ENCODE data around the gene PIEZO1.

The PIEZO1 gene

GRCh38 chr16:88743693-88744576 is 41.1 kb downstream of the PIEZO1 start:
- H3K27ac ChIP-seq (ENCODE audit: low read depth, low read length) = no peak overlapping the region
- H3K9me3 ChIP-seq (ENCODE audit: insufficient read depth, low read depth, low read length) = no peaks in the 10 kb centered on the region
- 69% methylated on average over 32 of the region's 32 CpGs for WGBS
- no peak overlapping the region for H3K9ac ChIP-seq (ENCODE audit: low read depth, low read length)
- H3K27me3 ChIP-seq (ENCODE audit: insufficient read depth, low read length) = no peaks in the 10 kb centered on the region
- no peak overlapping the region for H3K4me3 ChIP-seq (ENCODE audit: low read length)
- 0 out of 2 replicates have a peak, but pooled peaks cover 9% of the 10 kb centered on the region for H3K36me3 ChIP-seq (ENCODE audit: insufficient read depth, low read length)
- 0 out of 2 replicates have a peak, but pooled peaks cover 4% of the 10 kb centered on the region for H3K4me1 ChIP-seq (ENCODE audit: insufficient read depth, low read length)

- Histone ChIP-seq H3K4me1 (ENCODE audit: insufficient read depth, low read length) (0 out of 2 replicates have a peak, but pooled peaks cover 4% of the 10 kb centered on the region), H3K4me3 (ENCODE audit: low read length) (no peak overlapping the region), H3K27me3 (ENCODE audit: insufficient read depth, low read length) (no peaks in the 10 kb centered on the region), H3K36me3 (ENCODE audit: insufficient read depth, low read length) (0 out of 2 replicates have a peak, but pooled peaks cover 9% of the 10 kb centered on the region), H3K9me3 (ENCODE audit: insufficient read depth, low read depth, low read length) (no peaks in the 10 kb centered on the region), H3K27ac (ENCODE audit: low read depth, low read length) (no peak overlapping the region), H3K9ac (ENCODE audit: low read depth, low read length) (no peak overlapping the region)
- 84% methylated on average over 19 of the region's 19 CpGs for WGBS
Measured at GRCh38 chr16:88742896-88743605, 42.0 kb downstream of the PIEZO1 start.

GRCh38 chr16:88741368-88741767 is 43.7 kb downstream of the PIEZO1 start:
- Histone ChIP-seq H3K9ac (ENCODE audit: low read depth, low read length) (no peak overlapping the region), H3K27ac (ENCODE audit: low read depth, low read length) (no peak overlapping the region), H3K9me3 (ENCODE audit: insufficient read depth, low read depth, low read length) (no peaks in the 10 kb centered on the region), H3K36me3 (ENCODE audit: insufficient read depth, low read length) (0 out of 2 replicates have a peak, but pooled peaks cover 9% of the 10 kb centered on the region), H3K27me3 (ENCODE audit: insufficient read depth, low read length) (no peaks in the 10 kb centered on the region), H3K4me1 (ENCODE audit: insufficient read depth, low read length) (0 out of 2 replicates have a peak, but pooled peaks cover 4% of the 10 kb centered on the region), H3K4me3 (ENCODE audit: low read length) (no peak overlapping the region)
- WGBS = 93% methylated on average over 16 of the region's 17 CpGs

GRCh38 chr16:88740727-88741055 is 44.3 kb downstream of the PIEZO1 start:
- 0 out of 2 replicates have a peak, but pooled peaks cover 4% of the 10 kb centered on the region for H3K4me1 ChIP-seq (ENCODE audit: insufficient read depth, low read length)
- no peaks in the 10 kb centered on the region for H3K27me3 ChIP-seq (ENCODE audit: insufficient read depth, low read length)
- H3K9me3 ChIP-seq (ENCODE audit: insufficient read depth, low read depth, low read length) = no peaks in the 10 kb centered on the region
- H3K36me3 ChIP-seq (ENCODE audit: insufficient read depth, low read length) = peaks cover 12% of the 10 kb centered on the region; the same call in 1 of the 2 replicates
- H3K9ac ChIP-seq (ENCODE audit: low read depth, low read length) = no peak overlapping the region
- no peak overlapping the region for H3K27ac ChIP-seq (ENCODE audit: low read depth, low read length)
- 90% methylated on average over 12 of the region's 12 CpGs for WGBS
- no peak overlapping the region for H3K4me3 ChIP-seq (ENCODE audit: low read length)

- H3K4me3 ChIP-seq (ENCODE audit: low read length) = no peak overlapping the region
- WGBS = 95% methylated on average over 33 of the region's 33 CpGs
- 0 out of 2 replicates have a peak, but pooled peaks cover 2% of the 10 kb centered on the region for H3K4me1 ChIP-seq (ENCODE audit: insufficient read depth, low read length)
Measured at GRCh38 chr16:88739977-88740726, 44.9 kb downstream of the PIEZO1 start.

GRCh38 chr16:88739139-88739976 is 45.7 kb downstream of the PIEZO1 start:
- H3K4me3 ChIP-seq (ENCODE audit: low read length) = no peak overlapping the region
- WGBS = 91% methylated on average over 22 of the region's 22 CpGs
- H3K27me3 ChIP-seq (ENCODE audit: insufficient read depth, low read length) = no peaks in the 10 kb centered on the region
- no peak overlapping the region; the same call in 1 of the 2 replicates for H3K9ac ChIP-seq (ENCODE audit: low read depth, low read length)
- H3K9me3 ChIP-seq (ENCODE audit: insufficient read depth, low read depth, low read length) = no peaks in the 10 kb centered on the region
- H3K4me1 ChIP-seq (ENCODE audit: insufficient read depth, low read length) = no peaks in the 10 kb centered on the region
- peaks cover 17% of the 10 kb centered on the region; the same call in 1 of the 2 replicates for H3K36me3 ChIP-seq (ENCODE audit: insufficient read depth, low read length)
- H3K27ac ChIP-seq (ENCODE audit: low read depth, low read length) = no peak overlapping the region

More at GRCh38 chr16:88739977-88740726, 44.9 kb downstream of the PIEZO1 start:
- Histone ChIP-seq H3K27me3 (ENCODE audit: insufficient read depth, low read length) (no peaks in the 10 kb centered on the region), H3K9ac (ENCODE audit: low read depth, low read length) (no peak overlapping the region), H3K27ac (ENCODE audit: low read depth, low read length) (no peak overlapping the region), H3K9me3 (ENCODE audit: insufficient read depth, low read depth, low read length) (no peaks in the 10 kb centered on the region), H3K36me3 (ENCODE audit: insufficient read depth, low read length) (peaks cover 17% of the 10 kb centered on the region; the same call in 1 of the 2 replicates)

GRCh38 chr16:88738151-88739084 is 46.6 kb downstream of the PIEZO1 start:
- Histone ChIP-seq H3K36me3 (ENCODE audit: insufficient read depth, low read length) (peaks cover 17% of the 10 kb centered on the region; the same call in 1 of the 2 replicates), H3K4me3 (ENCODE audit: low read length) (no peak overlapping the region), H3K27me3 (ENCODE audit: insufficient read depth, low read length) (no peaks in the 10 kb centered on the region), H3K9ac (ENCODE audit: low read depth, low read length) (no peak overlapping the region; the same call in 1 of the 2 replicates), H3K27ac (ENCODE audit: low read depth, low read length) (no peak overlapping the region), H3K4me1 (ENCODE audit: insufficient read depth, low read length) (no peaks in the 10 kb centered on the region), H3K9me3 (ENCODE audit: insufficient read depth, low read depth, low read length) (no peaks in the 10 kb centered on the region)
- 92% methylated on average over 41 of the region's 41 CpGs for WGBS

- Histone ChIP-seq H3K9ac (ENCODE audit: low read depth, low read length) (peak overlapping the region; percentile 19; the same call in 1 of the 2 replicates), H3K4me1 (ENCODE audit: insufficient read depth, low read length) (no peaks in the 10 kb centered on the region), H3K9me3 (ENCODE audit: insufficient read depth, low read depth, low read length) (no peaks in the 10 kb centered on the region), H3K4me3 (ENCODE audit: low read length) (0 out of 2 replicates have a peak overlapping the region, but pooled peaks have one; percentile 6), H3K27me3 (ENCODE audit: insufficient read depth, low read length) (no peaks in the 10 kb centered on the region), H3K36me3 (ENCODE audit: insufficient read depth, low read length) (peaks cover 17% of the 10 kb centered on the region; the same call in 1 of the 2 replicates), H3K27ac (ENCODE audit: low read depth, low read length) (no peak overlapping the region)
- WGBS = 43% methylated on average over 54 of the region's 54 CpGs
Measured at GRCh38 chr16:88737298-88738150, 47.5 kb downstream of the PIEZO1 start.

- Histone ChIP-seq H3K4me1 (ENCODE audit: insufficient read depth, low read length) (no peaks in the 10 kb centered on the region), H3K27me3 (ENCODE audit: insufficient read depth, low read length) (no peaks in the 10 kb centered on the region), H3K4me3 (ENCODE audit: low read length) (no peak overlapping the region), H3K27ac (ENCODE audit: low read depth, low read length) (no peak overlapping the region), H3K36me3 (ENCODE audit: insufficient read depth, low read length) (peaks cover 17% of the 10 kb centered on the region; the same call in 1 of the 2 replicates), H3K9me3 (ENCODE audit: insufficient read depth, low read depth, low read length) (no peaks in the 10 kb centered on the region), H3K9ac (ENCODE audit: low read depth, low read length) (no peak overlapping the region)
- WGBS = 96% methylated on average over 21 of the region's 21 CpGs
Measured at GRCh38 chr16:88736496-88736895, 48.5 kb downstream of the PIEZO1 start.

Measured in HUES64 (cell line).